ENCODE data around the gene RUFY3. TPM values are rescaled to one million over a fixed set of nuclear protein-coding genes. Genes with fewer than 3 reads are reported as not detected.

Gene RUFY3
- total and polyA plus RNA-seq, 2 experiments from 2014 or later = 18.3 to 29.2 TPM

DNA sequence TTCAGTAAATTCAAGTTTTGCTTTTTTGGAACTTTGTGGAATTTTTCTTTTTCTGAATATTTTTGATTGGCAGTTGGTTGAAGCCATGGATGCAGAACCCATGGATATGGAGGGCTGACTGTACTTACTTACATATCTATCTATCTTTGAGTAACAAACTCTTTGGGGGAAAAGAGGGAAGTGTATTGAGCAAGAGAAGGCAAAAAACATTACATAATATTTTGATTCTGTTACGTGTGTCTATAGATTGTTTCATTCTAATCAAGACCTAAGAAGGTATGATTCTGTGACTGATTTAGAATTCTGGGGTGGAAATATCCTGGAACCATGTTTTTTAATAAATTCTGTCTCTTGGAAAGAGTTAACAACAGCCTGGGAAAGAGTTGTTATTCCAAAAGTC lies 86.4 kb downstream of the RUFY3 start (continued):
- TF ChIP-seq REST (IDR thresholded peaks at IDR 0.05; ENCODE audit: unreplicated experiment) (no peak), POLR2AphosphoS5 (IDR thresholded peaks at IDR 0.05; ENCODE audit: low read depth) (no peak), CTCF (conservative IDR thresholded peaks at IDR 0.05; ENCODE audit: low read depth in 2 of 2) (no peak), EZH2 (IDR thresholded peaks at IDR 0.05; ENCODE audit: low read depth, unreplicated experiment) (no peak)

DNA sequence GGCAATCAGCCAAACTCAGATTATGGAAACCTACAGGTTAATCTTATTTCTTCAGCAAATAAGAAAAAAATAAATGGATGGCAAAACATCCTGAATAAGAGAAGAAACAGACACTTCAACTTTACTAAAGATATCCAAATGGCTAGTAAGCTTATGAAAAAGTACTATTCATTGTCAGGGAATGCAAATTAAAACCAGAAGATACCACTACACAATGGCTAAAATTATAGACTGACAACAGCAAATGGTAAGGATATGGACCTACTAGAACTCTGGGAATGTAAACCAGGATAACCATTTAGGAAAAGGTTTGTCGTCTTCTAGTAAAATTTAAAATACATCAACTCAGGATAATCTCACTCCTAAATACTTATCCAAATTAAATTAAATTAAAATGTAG lies 93.6 kb downstream of the RUFY3 start:
- Histone ChIP-seq H3K79me2 (replicated peaks; ENCODE audit: insufficient read depth) (no peaks in the 10 kb centered on the region), H3F3A (replicated peaks; ENCODE audit: low read depth) (no peaks in the 10 kb centered on the region; the same call in 1 of the 2 replicates), H3K36me3 (ENCODE audit: insufficient read depth) (peaks cover 14% of the 10 kb centered on the region), H3K9me2 (ENCODE audit: insufficient read depth) (no peaks in the 10 kb centered on the region), H2AFZ (no peak overlapping the region), H3K4me3 (no peak overlapping the region), H3K27ac (ENCODE audit: low read depth) (no peak overlapping the region), H3K4me2 (no peak overlapping the region), H3K27me3 (ENCODE audit: insufficient read depth) (no peaks in the 10 kb centered on the region), H4K20me1 (replicated peaks; ENCODE audit: insufficient read depth) (no peaks in the 10 kb centered on the region; the same call in none of the 2 replicates), H3K4me1 (ENCODE audit: insufficient read depth) (no peaks in the 10 kb centered on the region)
- DNase-seq (ENCODE audit: low spot score) (no peak), ATAC-seq (no peak)
- Mint-ChIP-seq H3K36me3 (ENCODE audit: low read depth) (peaks cover 30% of the 10 kb centered on the region), H3K27ac (no peak overlapping the region), H3K4me1 (no peaks in the 10 kb centered on the region), H3K9me3 (no peaks in the 10 kb centered on the region), H3K27me3 (ENCODE audit: insufficient read depth, low read depth, poor library complexity) (peaks cover 2% of the 10 kb centered on the region), H3K4me3 (no peak overlapping the region)
- no peak for TF ChIP-seq JUNB (IDR thresholded peaks at IDR 0.05; ENCODE audit: unreplicated experiment)
- no peak for TF ChIP-seq REST (IDR thresholded peaks at IDR 0.05; ENCODE audit: unreplicated experiment)
- TF ChIP-seq CTCF (conservative IDR thresholded peaks at IDR 0.05; ENCODE audit: low read depth in 2 of 2) = no peak
- no peak for TF ChIP-seq EZH2 (IDR thresholded peaks at IDR 0.05; ENCODE audit: low read depth, unreplicated experiment)
- no peak for TF ChIP-seq EZH2phosphoT487 (IDR thresholded peaks at IDR 0.05; ENCODE audit: unreplicated experiment)
- TF ChIP-seq ZNF331 (CRISPR knock-in tag; IDR thresholded peaks at IDR 0.05; ENCODE audit: low read depth) = no peak
- TF ChIP-seq CREB1 (CRISPR knock-in tag; IDR thresholded peaks at IDR 0.05; ENCODE audit: low read depth) = no peak
- TF ChIP-seq POLR2AphosphoS5 (IDR thresholded peaks at IDR 0.05; ENCODE audit: low read depth) = no peak
- no peak for TF ChIP-seq STAT1 (IDR thresholded peaks at IDR 0.05; ENCODE audit: unreplicated experiment)
- TF ChIP-seq, protein P1, sequence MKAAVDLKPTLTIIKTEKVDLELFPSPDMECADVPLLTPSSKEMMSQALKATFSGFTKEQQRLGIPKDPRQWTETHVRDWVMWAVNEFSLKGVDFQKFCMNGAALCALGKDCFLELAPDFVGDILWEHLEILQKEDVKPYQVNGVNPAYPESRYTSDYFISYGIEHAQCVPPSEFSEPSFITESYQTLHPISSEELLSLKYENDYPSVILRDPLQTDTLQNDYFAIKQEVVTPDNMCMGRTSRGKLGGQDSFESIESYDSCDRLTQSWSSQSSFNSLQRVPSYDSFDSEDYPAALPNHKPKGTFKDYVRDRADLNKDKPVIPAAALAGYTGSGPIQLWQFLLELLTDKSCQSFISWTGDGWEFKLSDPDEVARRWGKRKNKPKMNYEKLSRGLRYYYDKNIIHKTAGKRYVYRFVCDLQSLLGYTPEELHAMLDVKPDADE (IDR thresholded peaks at IDR 0.05) = no peak
- TF ChIP-seq NANOG (IDR thresholded peaks at IDR 0.05; ENCODE audit: borderline replicate concordance) = no peak

Measured in GM23338 (cell line).